ENCODE measurements around the gene ACSL5. TPM values are rescaled to one million over a fixed set of nuclear protein-coding genes. Genes with fewer than 3 reads are reported as not detected.

Gene ACSL5, protein sequence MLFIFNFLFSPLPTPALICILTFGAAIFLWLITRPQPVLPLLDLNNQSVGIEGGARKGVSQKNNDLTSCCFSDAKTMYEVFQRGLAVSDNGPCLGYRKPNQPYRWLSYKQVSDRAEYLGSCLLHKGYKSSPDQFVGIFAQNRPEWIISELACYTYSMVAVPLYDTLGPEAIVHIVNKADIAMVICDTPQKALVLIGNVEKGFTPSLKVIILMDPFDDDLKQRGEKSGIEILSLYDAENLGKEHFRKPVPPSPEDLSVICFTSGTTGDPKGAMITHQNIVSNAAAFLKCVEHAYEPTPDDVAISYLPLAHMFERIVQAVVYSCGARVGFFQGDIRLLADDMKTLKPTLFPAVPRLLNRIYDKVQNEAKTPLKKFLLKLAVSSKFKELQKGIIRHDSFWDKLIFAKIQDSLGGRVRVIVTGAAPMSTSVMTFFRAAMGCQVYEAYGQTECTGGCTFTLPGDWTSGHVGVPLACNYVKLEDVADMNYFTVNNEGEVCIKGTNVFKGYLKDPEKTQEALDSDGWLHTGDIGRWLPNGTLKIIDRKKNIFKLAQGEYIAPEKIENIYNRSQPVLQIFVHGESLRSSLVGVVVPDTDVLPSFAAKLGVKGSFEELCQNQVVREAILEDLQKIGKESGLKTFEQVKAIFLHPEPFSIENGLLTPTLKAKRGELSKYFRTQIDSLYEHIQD
- total RNA-seq: 11.3 TPM

DNA sequence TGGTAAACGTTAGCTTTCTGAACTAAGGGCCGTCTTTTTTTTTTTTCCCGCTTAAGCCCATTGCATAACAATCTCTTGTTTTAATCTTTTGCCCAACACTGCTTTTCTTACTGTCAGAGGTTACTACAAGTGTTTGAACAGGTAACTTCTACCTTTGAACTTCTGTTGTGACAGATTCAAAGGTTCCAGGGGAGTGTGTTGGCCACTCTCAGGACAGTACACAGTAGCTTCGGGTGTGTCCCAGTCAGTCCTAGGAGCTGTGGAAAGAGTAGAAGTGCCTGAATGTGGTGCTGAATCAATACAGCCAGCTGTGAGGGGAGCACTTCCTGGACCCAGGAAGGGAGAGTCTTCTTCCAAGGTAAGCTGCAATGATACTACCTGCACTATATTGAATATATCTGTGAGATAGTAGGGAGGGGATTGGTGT is at the start of gene ACSL5:
TSS of gene ACSL5 (plus strand) at position 205 of the 427 bp plus-strand sequence. CDS start 20,831 bp downstream, outside the sequence.
- intact Hi-C loops (cut with DNase I): no loop called here
- ATAC-seq (no peak), DNase-seq (ENCODE audit: low spot score) (no peak)

DNA sequence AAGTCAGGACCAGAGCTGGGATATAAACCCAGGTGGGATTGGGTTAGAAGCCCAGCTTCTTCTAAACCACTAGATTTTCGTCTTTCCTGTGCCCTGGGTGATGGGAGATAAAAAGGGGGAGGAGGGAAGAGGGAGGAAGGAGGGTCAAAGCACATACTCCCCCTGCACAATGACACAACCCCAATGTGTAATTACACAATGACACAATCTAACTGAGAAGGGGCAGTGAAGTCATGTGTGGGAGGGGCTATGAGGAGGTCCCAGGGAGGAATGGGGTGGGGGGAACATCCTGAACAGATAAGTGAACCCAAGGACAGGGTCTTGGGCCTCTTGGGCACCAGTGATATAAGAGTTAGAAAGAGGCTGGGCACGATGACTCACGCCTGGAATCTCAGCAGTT is 46.2 kb upstream of the ACSL5 start:
- intact Hi-C loops (cut with DNase I): no loop called here
- DNase-seq (ENCODE audit: low spot score): no peak
- ATAC-seq: no peak

DNA sequence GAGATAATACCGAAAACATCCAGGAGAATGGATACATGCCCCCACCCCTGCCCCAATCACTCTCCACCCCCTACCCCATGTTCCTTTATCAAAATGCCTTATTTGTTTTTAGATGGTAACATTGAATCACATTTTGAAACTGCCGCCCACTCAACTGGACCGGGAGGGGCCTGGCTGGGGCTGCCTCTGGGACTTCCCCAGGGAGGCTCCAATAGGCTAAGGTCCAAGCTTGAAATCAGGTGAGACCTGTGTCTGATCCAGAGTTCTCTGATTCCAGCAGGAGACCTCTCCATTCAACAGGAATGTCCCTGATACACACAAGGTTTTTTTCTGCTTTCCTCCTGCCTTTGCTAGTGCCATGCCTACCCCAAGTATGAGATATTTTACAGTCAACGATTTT is 43.8 kb upstream of the ACSL5 start:
- ATAC-seq: no peak
- intact Hi-C loops (cut with DNase I): no loop called here
- no peak for DNase-seq (ENCODE audit: low spot score)

DNA sequence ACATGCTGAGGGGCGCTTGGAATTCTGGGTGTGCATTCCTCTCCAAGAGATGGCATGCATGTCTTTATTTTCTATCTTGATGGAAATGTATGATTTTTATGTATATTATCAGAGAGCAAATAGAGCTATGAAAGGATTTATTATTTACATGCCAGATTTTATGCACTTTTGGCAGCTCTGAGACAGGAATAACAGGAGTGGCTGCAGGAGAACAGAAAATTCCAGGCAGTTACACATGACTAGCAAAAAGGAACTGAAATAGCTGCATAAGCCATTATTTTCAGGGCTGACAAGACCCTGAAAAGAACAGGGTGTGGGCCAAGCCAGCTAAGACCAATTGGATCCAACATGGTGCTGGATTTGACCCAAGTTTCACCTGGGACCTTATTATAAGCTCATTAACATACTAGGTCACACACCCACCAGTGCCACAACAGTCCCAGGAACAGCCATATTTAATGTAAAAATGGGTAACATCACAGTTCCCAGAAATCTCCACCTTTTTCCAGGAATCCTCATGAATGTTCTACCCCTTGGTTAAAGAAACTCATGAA is 43.2 kb upstream of the ACSL5 start:
- no peak for DNase-seq (ENCODE audit: low spot score)
- intact Hi-C loops (cut with DNase I): no loop called here
- no peak for ATAC-seq

DNA sequence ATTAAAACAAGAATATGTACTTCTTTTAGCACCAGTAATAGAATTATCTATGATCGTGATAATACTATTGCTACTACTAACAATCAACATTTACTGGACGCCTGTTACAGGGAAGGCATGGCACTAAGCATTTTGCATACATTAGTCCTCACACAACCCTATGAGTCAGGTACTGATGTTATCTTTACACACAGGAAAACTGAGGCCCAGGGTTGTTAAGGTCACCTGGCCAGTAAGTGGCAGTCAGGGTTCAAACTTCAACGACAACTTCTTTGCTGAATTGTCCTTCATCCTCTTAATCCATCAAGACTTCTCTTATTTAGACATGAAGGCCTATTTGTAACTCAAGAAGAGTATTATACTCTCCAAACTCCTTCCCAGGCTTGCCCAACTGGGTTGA is 41.9 kb upstream of the ACSL5 start:
- intact Hi-C loops (cut with DNase I): no loop called here

DNA sequence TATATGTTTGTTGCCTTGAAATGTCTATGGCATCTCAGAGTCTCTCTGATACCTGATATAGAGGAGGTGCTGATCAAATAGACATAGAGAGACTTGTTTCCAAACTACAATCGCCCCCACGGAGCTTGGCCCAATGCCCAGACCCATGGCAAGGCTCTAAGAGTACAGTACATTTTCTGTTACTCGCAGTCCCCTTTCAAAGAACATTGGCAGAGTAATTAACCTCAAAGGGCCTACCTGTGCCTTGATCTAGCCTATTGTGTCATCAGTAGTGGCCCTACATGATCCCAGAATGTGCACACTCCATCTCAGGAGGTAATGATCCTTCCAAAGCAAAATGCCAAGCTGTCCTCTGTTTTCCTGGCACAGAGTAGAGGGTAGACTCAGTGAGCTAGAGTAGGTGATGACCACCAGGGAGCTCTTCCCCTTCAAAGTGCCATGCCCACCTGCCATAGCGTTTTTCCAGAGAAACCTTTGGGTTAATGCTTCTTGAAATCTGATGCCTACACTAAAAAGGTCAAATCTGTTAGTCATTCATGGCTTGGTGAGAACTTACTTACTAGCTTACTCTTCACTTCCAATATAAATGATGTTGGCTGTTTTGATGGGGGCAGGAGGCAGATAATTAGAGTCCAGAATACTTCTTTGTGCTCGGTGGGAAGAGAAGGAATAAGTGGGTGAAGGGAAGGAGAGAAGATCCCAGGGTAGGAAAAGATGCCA is 41.2 kb upstream of the ACSL5 start:
- ATAC-seq: no peak
- no peak for DNase-seq (ENCODE audit: low spot score)
- intact Hi-C loops (cut with DNase I): no loop called here

More for the DNA sequence above, 41.9 kb upstream of the ACSL5 start:
- no peak for DNase-seq (ENCODE audit: low spot score)
- ATAC-seq: no peak

DNA sequence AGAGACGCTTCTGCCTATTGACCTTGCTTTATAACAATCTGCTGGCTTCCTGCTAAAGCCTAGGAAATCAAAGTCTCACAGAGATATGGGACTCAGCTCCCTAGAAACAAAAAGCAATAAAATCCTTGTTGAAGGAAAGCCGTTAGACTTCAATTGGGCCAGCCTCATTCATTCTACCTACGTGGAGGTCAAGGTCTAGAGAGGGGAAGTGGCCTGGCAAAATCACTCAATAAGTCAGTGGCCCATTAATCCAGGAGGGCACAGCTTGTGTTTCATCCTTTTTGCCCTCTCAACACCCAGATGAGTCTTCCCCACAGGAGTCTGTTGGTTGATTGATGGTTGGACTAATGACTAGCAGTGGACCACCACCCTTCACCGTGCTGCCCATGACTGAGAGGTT is 40.5 kb upstream of the ACSL5 start:
- DNase-seq (ENCODE audit: low spot score) (no peak), ATAC-seq (no peak)
- intact Hi-C loops (cut with DNase I): no loop called here

DNA sequence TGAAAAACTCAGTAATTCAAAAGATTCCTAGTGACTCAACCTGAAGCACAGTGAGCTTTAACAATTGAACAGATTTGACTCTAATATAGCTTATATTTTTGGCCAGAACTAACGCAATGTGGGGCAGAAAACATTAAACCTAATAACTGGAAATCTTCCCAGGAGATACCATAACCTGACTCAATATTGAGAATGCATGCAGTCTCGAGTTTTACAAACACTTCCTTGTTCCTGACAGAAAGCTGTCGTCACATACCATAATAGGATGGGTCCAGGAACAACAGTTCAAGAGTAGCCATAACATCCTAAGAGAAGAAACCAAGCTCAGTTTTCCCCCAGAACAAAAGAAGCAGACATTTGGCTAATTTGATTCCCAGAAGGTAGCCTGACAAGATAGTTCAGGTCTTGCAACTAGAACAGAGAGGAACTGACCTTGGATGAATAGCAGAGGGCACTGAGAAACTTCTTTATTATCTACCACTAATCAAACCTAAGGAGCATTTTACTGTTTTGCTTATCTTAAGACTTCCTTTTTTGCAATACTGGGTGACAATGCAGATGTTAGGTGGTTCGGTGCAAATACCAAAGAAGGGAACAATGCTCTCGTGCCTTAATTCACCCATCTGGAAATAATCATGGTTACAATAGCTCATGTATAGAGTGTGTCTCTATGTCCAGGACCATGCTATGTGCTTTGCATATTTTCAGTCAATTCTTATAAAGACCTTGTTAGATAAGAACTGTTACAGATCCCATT is 38.6 kb upstream of the ACSL5 start:
- ATAC-seq (no peak), DNase-seq (ENCODE audit: low spot score) (no peak)
- intact Hi-C loops (cut with DNase I): no loop called here

DNA sequence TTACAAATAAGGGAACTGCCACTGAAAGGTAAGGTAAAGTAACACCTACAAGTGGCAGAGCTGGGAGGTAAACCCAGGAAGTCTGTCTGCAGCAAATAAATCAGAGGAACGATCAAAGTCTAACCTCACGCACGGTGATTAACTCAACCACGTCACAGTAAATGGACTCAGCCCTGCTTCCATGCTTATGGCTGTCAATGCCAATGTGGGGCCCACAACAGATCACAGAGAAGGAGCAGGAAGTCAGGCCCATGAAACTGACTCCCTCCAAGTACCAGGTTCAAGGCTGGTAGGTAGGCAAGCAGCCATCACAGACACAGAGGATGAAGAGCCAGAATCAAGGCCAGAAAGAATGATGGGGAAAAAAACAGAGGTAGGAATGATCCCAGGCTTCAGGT is 38.0 kb upstream of the ACSL5 start:
- ATAC-seq: no peak
- DNase-seq (ENCODE audit: low spot score): no peak
- intact Hi-C loops (cut with DNase I): no loop called here

DNA sequence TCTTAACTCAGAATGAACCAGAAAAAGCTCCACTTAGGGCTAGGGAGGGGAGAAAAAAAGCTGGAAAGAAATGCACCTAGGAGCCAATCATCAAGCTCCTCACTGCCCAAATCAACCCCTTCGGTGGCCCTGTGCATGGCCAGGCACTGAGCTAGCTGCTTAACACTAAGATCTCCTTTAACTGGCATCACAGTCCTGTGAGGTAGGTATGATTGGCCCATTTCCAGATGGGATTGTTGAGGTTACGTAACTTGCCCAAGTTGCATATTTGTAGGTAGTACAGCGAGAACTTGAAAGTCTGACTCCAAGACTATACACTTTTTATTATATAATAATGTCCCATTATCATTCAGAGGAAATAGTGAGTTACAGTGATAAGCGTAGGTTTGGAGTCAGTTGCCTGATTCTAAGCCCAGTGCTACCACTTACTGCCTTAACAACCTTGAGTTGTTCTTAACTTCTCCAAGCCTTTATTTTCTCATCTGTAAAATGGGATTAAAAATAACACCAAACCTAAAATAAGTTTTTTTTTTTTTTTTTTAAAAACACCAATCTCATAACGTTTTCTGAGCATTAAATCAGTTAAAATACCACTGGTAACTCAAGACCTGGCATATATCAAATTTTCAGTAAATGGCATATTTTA is 37.2 kb upstream of the ACSL5 start:
- DNase-seq (ENCODE audit: low spot score): no peak
- no peak for ATAC-seq
- intact Hi-C loops (cut with DNase I): no loop called here

DNA sequence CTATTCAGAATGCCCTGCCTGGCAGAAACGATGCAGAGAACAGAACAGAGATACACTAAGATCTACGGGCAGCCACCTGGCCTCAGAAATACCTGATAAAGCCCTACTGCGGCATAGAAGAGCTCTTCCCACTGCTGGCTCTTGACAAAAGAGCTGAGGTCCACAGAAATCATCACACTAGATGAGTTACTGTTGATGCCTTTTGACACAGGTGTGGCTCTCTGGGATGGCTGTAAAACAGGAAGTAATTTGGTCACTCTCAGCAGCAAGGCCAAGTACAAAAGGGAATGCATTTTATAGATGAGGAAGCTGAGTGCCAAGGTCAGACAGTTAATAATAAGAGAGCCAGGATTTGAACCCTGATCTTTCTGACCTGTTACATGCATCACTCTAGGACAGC is 35.0 kb upstream of the ACSL5 start:
- intact Hi-C loops (cut with DNase I): no loop called here
- ATAC-seq (no peak), DNase-seq (ENCODE audit: low spot score) (no peak)

DNA sequence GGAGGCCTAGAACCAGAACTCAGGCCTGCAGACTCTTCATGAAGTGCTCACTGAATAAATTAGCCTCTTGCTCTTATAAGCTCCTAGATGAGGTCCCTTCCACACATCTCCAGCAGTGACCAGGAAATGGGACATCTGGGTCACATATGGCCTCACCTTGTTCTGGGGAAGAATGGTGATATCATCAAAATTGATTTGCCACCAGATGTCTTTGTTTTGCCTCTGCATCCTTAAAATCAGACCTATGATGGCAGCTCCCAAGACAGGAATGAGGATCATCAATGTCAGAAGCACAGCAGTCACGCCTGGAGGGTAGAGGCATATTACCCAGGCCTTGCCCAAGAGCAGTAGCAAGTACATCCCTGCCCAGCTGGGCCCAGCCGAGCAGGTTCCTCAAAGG is 33.3 kb upstream of the ACSL5 start:
- intact Hi-C loops (cut with DNase I): no loop called here
- ATAC-seq: no peak
- no peak for DNase-seq (ENCODE audit: low spot score)

DNA sequence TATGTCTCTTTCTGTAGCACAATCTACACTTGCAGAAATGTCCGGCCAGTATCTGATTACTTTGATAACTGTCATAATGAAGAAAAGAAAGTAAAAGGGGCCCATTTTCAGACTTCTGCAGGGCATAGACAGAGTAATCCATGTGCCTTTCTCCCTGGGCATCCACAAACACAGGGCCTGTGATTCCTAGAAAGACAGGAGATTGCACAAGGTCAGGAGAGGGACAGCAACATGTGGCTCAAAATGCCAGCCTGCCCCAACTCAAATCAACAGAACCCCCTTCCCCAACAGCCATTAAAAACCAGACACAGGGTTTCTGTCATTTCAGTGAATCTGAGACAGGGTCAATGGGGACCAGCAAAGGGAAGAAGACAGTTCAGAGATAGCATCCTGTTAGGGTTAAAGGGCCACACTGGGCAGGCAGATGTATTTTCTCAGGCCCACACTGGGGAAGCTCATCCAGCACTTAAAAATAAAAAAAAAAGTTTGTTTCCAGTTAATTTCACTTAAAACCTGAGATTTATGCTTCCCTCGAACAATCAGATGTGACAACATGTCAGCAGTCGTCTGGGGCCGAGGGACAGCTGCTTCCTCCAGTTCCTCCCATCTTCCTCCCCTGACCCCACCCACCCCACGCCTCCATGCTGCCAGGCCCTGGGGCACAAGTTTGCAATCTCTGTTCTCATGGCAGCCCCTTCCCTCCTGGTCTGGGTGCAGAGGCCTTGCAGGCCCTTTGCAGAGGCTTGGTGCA is 30.7 kb upstream of the ACSL5 start:
- DNase-seq (ENCODE audit: low spot score) (peak; percentile 8), ATAC-seq (no peak)
- intact Hi-C loops (cut with DNase I): no loop called here

DNA sequence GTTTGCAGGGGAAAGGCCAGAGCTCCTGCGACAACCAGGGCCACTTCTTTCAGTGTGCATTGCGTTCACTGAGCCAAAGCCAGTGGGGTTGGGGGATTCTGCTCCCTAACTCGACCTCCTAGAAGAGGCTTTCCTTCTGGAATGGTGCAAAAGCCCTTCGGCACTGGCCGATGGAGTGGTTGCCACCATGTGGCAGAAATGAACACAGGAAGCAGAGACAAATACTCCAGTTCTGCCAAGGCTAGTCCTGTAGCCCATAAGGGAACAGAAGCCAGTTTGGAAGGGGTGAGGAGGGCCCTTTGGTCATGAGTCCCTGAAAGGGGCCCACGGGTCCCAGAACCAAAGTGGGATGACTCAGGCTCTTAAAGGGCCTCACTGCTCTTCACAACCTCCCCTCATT is 29.7 kb upstream of the ACSL5 start:
- no peak for ATAC-seq
- intact Hi-C loops (cut with DNase I): no loop called here

DNA sequence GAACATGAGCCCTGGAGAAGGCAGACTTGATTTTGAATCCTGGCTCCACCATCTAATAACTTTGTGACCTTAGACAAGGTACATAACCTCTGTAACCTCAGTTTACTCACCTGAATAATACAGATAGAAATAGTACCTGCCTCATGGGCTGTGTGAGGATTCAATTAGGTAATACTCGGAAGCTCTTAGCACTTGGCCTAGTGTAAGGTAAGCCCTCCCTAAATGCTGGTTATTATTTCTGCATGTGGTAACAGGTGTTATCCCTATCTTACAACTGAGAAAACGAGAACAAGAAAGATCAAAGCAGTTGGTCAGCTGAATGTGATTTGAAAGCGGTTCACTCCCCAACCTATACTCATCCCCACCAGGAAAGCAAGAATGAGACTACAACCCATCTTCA is 28.7 kb upstream of the ACSL5 start:
- ATAC-seq: no peak
- intact Hi-C loops (cut with DNase I): no loop called here

More for the DNA sequence above, 29.7 kb upstream of the ACSL5 start:
- DNase-seq (ENCODE audit: low spot score): peak; percentile 38

DNA sequence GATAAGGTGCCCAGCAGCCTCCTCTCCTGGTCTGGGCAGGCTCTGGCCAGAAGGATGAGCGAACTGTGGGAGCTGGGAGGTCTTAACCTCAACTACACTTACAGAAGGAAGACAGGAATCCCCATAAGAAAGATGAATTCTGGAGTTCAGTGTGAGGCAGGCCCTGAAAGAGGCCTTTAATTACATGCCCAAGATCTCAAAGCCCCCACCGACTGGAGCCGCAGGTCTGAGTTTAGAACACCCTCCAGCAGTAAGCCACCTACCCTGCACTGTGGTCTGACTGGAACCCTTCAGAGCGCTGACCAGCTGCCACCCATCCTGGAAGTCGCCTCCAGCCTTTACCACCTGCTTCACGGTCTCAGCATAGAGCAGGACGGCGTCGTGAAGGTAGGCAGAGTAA is 28.2 kb upstream of the ACSL5 start:
- intact Hi-C loops (cut with DNase I): no loop called here
- DNase-seq (ENCODE audit: low spot score): no peak
- ATAC-seq: no peak

More for the DNA sequence above, 28.7 kb upstream of the ACSL5 start:
- no peak for DNase-seq (ENCODE audit: low spot score)

DNA sequence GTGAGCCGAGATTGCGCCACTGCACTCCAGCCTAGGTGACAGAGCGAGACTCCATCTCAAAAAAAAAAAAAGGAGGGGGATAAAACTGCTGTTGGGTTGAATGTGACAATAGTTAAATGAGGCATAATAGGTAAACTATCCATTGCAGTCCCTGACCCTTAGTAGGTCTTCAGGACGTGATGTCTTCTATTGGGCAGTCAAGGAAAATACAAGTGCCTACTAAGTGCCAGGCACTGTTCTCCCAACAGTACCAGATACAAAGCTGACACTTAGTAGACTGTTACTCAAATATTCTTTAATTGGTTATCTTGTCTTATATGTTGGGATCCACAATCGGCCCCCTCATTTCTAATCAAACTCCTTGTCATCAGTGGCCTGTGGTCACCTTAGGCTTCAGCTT is 27.1 kb upstream of the ACSL5 start:
- intact Hi-C loops (cut with DNase I): no loop called here
- no peak for ATAC-seq

More for the DNA sequence above, 27.1 kb upstream of the ACSL5 start:
- DNase-seq (ENCODE audit: low spot score): no peak
